ENCODE measurements around the gene ANKS6. TPM values are rescaled to one million over a fixed set of nuclear protein-coding genes. Genes with fewer than 3 reads are reported as not detected.

Gene ANKS6
- total RNA-seq, 1 experiment from 2014 or later, result 39.2 TPM

DNA sequence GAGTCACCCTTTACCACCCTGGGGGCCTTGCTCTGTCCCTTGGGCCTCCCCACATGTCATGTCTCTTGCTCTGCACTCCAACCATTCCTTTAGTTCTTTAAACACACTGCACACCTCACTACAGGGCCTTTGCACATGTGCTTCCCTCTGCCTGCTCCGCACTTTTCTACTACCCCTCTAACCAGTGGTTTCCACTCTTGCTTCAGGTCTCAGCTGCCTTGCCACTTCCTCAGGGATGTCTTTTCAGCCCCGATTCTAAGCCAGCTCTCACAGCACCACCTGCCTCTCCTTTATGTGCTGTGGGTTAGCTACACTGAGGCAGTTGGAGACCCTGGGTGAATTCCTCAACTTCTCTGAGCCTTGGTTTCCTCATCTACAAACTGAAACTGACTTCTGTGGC lies 53.0 kb downstream of the ANKS6 start:
- Histone ChIP-seq H3K36me3 (ENCODE audit: control insufficient read depth in 1 of 2, insufficient read depth in 2 of 2, low read length in 2 of 2) (0 out of 4 replicates have a peak, but pooled peaks cover 3 to 4% of the 10 kb centered on the region in 2 experiments), H3K4me3 (replicated peaks in 1 of 2; ENCODE audit: low read depth in 1 of 2, low read length in 2 of 2) (no peak overlapping the region), H3K9me2 (ENCODE audit: insufficient read depth) (no peaks in the 10 kb centered on the region), H3K27me3 (ENCODE audit: insufficient read depth, low read length) (no peaks in the 10 kb centered on the region), H3K4me1 (ENCODE audit: control insufficient read depth in 1 of 2, insufficient read depth in 2 of 2, low read length in 2 of 2) (no peaks in the 10 kb centered on the region; a peak in 1 of 4 replicates), H4K20me1 (ENCODE audit: insufficient read depth) (no peaks in the 10 kb centered on the region), H3K4me2 (ENCODE audit: low read length) (no peak overlapping the region), H3K79me2 (ENCODE audit: insufficient read depth, low read length) (no peaks in the 10 kb centered on the region), H3K27ac (ENCODE audit: low read depth, low read length) (no peak overlapping the region), H3K9me3 (ENCODE audit: control insufficient read depth in 1 of 2, insufficient read depth in 1 of 2, low read depth in 1 of 2, low read length in 2 of 2) (no peaks in the 10 kb centered on the region), H3K9ac (ENCODE audit: low read length) (no peak overlapping the region), H2AFZ (ENCODE audit: low read depth, low read length, poor library complexity, severe bottlenecking) (no peak overlapping the region)
- POLR2A ChIA-PET, result no interaction called here
- no peak for DNase-seq (ENCODE audit: low read depth, low spot score)
- CTCF ChIA-PET, result no interaction called here
- ATAC-seq, result no peak
- BruUV-seq (replicated peaks), result no TSS peak
- intact Hi-C loops (cut with micrococcal nuclease), result no loop called here
- RAD21 ChIA-PET (ENCODE audit: low non-redundant PET in 1 of 2, low total read pairs in 2 of 2, uncharacterized antibody in 2 of 2, unreplicated experiment in 2 of 2), result no interaction called here
- TF ChIP-seq ELF1 (IDR thresholded peaks at IDR 0.05; ENCODE audit: borderline replicate concordance, low read depth) (no peak), POLR2AphosphoS5 (IDR thresholded peaks at IDR 0.05; ENCODE audit: low read depth, low read length) (no peak), EZH2 (IDR thresholded peaks at IDR 0.05) (no peak), CBX3 (IDR thresholded peaks at IDR 0.05; ENCODE audit: low read depth) (no peak), EGR1 (IDR thresholded peaks at IDR 0.05; ENCODE audit: low read depth) (no peak), ZBTB33 (IDR thresholded peaks at IDR 0.05; ENCODE audit: extremely low read depth, insufficient replicate concordance, low read length) (no peak)
- TF ChIP-seq, protein P1, sequence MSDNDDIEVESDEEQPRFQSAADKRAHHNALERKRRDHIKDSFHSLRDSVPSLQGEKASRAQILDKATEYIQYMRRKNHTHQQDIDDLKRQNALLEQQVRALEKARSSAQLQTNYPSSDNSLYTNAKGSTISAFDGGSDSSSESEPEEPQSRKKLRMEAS (IDR thresholded peaks at IDR 0.05), result no peak

Measured in HCT116 (cell line).